ENCODE data around the gene INPP5K. TPM values are rescaled to one million over a fixed set of nuclear protein-coding genes. Genes with fewer than 3 reads are reported as not detected.
A peak's percentile ranks its signal among the peaks of the same experiment; 100 is the strongest.
"Not testable (repeated sequence)": the region's sequence is repeated elsewhere in the genome, so short reads cannot be mapped to it uniquely, and the experiment has no call there.

The INPP5K gene
- total RNA-seq (20.6 TPM), polyA plus RNA-seq (46.7 TPM)
- long read RNA-seq, donor 1 = 0 reads
- long read RNA-seq, donor 2 = 0 reads
- long read RNA-seq, donor 3, transcript INPP5K-204 (12 exons, 2,988 nt) = major isoform, 9 of 11 reads
- long read RNA-seq, donor 3, partial matches to known transcripts = 0 of 11 reads
- long read RNA-seq, donor 3, other reads (novel, unspliced or antisense) = 0 of 11 reads
- long read RNA-seq, donor 4, partial matches to known transcripts = 0 of 1 reads
- long read RNA-seq, donor 4, other reads (novel, unspliced or antisense) = 0 of 1 reads
- long read RNA-seq, donor 5, transcript INPP5K-204 (12 exons, 2,988 nt) = major isoform, 14 of 14 reads
- long read RNA-seq, donor 5, partial matches to known transcripts = 0 of 14 reads
- long read RNA-seq, donor 5, other reads (novel, unspliced or antisense) = 0 of 14 reads
- long read RNA-seq, donor 6, partial matches to known transcripts = 0 of 3 reads
- long read RNA-seq, donor 6, other reads (novel, unspliced or antisense) = 0 of 3 reads
- long read RNA-seq, donor 7, transcript INPP5K-204 (12 exons, 2,988 nt) = major isoform, 5 of 5 reads
- long read RNA-seq, donor 7, partial matches to known transcripts = 0 of 5 reads
- long read RNA-seq, donor 7, other reads (novel, unspliced or antisense) = 0 of 5 reads
- long read RNA-seq, donor 8, partial matches to known transcripts = 0 of 1 reads
- long read RNA-seq, donor 8, other reads (novel, unspliced or antisense) = 0 of 1 reads
- long read RNA-seq, donor 9, transcript INPP5K-204 (12 exons, 2,988 nt) = major isoform, 12 of 12 reads
- long read RNA-seq, donor 9, partial matches to known transcripts = 0 of 12 reads
- long read RNA-seq, donor 9, other reads (novel, unspliced or antisense) = 0 of 12 reads
- long read RNA-seq, donor 10, transcript INPP5K-204 (12 exons, 2,988 nt) = major isoform, 11 of 11 reads
- long read RNA-seq, donor 10, partial matches to known transcripts = 0 of 11 reads
- long read RNA-seq, donor 10, other reads (novel, unspliced or antisense) = 0 of 11 reads

DNA sequence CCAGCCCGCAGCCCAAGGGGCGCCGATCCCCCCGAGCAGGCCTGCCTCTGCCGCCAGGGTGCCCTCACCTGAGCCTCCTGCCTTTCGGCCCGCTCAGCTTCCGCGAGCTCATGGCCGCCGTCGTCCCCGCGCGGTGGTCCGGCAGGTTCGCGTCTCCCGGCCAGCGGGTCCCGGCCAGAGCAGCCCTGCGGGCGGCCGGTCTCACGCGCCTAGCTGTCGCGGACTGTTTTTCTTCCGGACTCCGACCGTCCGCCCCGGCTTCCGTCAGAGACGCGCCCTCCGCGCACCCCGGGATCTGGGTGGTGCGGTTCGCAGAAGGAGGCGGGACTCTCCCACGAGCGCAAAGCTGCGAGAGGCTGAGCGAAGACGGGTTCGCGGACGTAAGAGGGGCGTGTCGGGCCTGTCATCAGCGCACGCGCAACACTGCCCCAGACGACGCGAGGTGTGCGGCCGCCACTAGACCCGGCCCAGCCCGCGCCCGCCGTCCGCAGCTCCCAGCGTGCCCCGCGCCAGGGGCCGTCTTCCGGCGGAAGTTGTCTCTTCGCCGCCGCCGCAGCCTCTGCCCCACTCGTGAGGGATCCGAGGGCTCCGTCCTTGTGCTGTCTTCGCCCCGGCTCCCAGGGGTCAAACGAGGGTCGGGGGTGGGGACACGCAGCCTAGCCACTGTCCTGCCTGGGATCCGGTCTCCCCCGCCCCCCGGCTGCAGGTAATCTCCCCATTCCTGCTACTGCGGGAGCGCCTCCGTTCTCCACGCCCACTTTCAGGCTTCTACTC, at the start of gene INPP5K:
INPP5K (minus strand) TSS at position 225 of the 774 bp plus-strand sequence; CDS start at position 112, 113 bp downstream.
- Histone ChIP-seq H3K27me3 (ENCODE audit: control insufficient read depth in 2 of 2, insufficient read depth in 1 of 2, low read length in 1 of 2) (no peaks in the 10 kb centered on the region), H3K4me3 (ENCODE audit: low read length in 2 of 2) (peak within 1 kb of the TSS; percentile 77 to 83), H3K36me3 (ENCODE audit: control insufficient read depth in 2 of 2, insufficient read depth in 2 of 2, low read length in 1 of 2) (peaks cover 29% of the 10 kb centered on the region in 2 donors), H3K27ac (ENCODE audit: low read depth in 1 of 2, low read length in 1 of 2) (peak within 1 kb of the TSS; percentile 87 to 91), H3K9me3 (ENCODE audit: control insufficient read depth in 2 of 2, insufficient read depth in 1 of 2, low read length in 1 of 2) (no peaks in the 10 kb centered on the region), H3K4me1 (ENCODE audit: control insufficient read depth in 2 of 2, insufficient read depth in 2 of 2, low read length in 2 of 2) (peaks cover 10 to 29% of the 10 kb centered on the region in 2 donors)
- peak; percentile 91 to 99 (median 98) for DNase-seq (ENCODE audit: low read depth in 6 of 9, low spot score in 9 of 9)
- under 1% methylated on average over 91 of the region's 91 CpGs for WGBS

DNA sequence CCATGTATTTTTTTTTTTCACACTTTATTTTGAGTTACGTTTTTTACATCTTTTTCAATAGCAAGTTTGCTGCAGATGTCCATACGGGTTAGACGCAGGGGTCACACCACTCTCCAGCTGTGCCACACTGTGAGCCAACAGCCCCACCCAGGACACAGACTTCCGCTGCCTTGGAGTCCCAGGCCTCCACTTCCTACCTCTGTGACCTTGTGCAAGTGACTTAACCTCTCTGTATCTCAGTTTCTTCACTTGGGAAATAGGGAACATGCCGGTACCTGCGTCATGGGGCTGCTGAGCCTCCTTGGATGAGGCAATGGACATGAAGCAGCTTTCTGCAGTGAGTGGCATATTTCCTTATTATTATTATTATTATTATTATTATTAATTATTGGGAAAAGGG, 49.5 kb upstream of the INPP5K start:
- Histone ChIP-seq H3K27ac (ENCODE audit: low read depth in 1 of 2, low read length in 1 of 2) (no peak overlapping the region), H3K4me1 (ENCODE audit: control insufficient read depth in 2 of 2, insufficient read depth in 2 of 2, low read length in 2 of 2) (peaks cover 12 to 41% of the 10 kb centered on the region in 2 donors), H3K27me3 (ENCODE audit: control insufficient read depth in 2 of 2, insufficient read depth in 1 of 2, low read length in 1 of 2) (peaks cover 0 to 5% of the 10 kb centered on the region in 2 donors), H3K36me3 (ENCODE audit: control insufficient read depth in 2 of 2, insufficient read depth in 2 of 2, low read length in 1 of 2) (no peaks in the 10 kb centered on the region), H3K4me3 (ENCODE audit: low read length in 2 of 2) (no peak overlapping the region), H3K9me3 (ENCODE audit: control insufficient read depth in 2 of 2, insufficient read depth in 1 of 2, low read length in 1 of 2) (no peaks in the 10 kb centered on the region)
- DNase-seq (ENCODE audit: low read depth in 6 of 9, low spot score in 9 of 9) = no peak
- 97% methylated on average over 6 of the region's 6 CpGs for WGBS

DNA sequence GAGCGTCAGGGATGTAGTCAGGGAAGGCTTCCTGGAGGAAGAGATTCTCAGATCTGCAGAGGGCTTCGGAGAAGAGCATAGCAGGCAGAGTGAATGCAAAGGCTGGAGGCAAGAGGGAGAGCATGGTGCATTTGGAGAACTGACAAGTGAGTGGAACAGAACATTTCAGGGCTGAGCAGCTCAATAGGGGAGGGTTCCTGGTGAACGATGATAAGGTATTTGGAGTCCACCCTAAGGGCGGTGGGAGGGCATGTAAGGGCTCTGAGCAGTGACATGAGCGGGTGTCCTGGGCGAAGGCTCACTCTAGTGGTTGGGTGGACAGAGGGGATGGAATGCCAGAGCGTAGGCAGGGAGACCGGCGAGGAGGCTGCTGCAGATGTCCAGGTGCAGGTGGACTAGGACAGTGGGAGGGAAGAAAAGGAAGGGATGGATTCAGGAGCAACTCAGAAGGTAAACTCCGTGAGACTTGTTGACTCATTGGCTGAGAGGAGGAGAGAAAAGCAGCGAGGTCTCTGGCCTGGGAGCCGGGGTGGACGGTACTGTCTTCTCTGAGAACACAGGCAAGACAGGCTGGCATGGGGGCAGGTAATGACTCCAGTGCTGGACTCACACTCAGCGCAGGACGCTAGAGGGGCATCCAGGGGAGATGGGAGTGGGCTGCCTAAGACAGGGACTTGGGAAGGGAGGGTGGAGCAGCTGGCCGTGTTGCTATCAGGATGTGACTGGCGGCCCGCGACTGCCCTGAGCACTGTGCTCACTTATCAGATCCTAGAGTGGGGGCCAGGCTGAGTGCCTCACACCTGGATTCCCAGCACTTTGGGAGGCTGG, 47.6 kb upstream of the INPP5K start:
- Histone ChIP-seq H3K9me3 (ENCODE audit: control insufficient read depth in 2 of 2, insufficient read depth in 1 of 2, low read length in 1 of 2) (no peaks in the 10 kb centered on the region), H3K27me3 (ENCODE audit: control insufficient read depth in 2 of 2, insufficient read depth in 1 of 2, low read length in 1 of 2) (peaks cover 0 to 5% of the 10 kb centered on the region in 2 donors), H3K36me3 (ENCODE audit: control insufficient read depth in 2 of 2, insufficient read depth in 2 of 2, low read length in 1 of 2) (no peaks in the 10 kb centered on the region), H3K4me1 (ENCODE audit: control insufficient read depth in 2 of 2, insufficient read depth in 2 of 2, low read length in 2 of 2) (peaks cover 12 to 35% of the 10 kb centered on the region in 2 donors), H3K27ac (ENCODE audit: low read depth in 1 of 2, low read length in 1 of 2) (no peak overlapping the region), H3K4me3 (ENCODE audit: low read length in 2 of 2) (no peak overlapping the region)
- no peak for DNase-seq (ENCODE audit: low read depth in 6 of 9, low spot score in 9 of 9)
- WGBS = 88% methylated on average over 19 of the region's 19 CpGs

DNA sequence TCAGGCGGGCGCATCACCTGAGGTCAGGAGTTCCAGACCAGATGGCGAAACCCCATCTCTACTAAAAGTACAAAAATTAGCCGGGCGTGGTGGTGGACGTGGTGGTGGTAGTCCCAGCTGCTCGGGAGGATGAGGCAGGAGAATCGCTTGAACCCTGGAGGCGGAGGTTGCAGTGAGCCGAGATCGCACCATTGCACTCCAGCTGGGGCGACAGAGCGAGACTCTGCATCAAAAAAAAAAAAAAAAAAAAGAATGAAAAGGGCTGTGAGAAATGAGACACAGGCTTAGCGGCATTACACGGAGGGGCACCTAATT, 47.0 kb upstream of the INPP5K start:
- H3K27ac ChIP-seq (ENCODE audit: low read depth in 1 of 2, low read length in 1 of 2) = not testable (repeated sequence)
- 95% methylated on average over 15 of the region's 15 CpGs for WGBS

DNA sequence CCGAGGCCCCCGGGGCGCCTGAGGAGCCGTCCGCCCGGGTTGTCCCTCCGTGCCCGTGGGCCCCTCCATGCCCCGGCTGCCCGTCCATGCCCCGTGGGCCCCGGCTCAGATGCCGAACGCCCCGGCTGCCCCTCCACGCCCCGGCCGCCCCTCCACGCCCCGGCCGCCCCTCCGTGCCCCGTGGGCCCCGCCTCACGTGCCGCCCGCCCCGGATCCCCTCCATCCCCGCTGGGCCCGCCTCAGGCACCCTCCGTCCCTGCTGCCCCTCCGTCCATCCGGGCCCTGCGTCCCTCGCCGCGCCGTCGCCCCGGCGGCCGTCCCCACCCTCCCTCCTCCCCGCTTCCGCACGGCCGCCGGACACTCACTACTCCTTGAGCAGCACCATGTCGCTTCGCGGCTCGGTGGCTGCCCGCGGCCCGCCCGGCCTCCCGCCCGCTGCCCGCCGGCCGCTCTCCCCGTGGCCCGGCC, 45.8 kb upstream of the INPP5K start:
- Histone ChIP-seq H3K36me3 (ENCODE audit: control insufficient read depth in 2 of 2, insufficient read depth in 2 of 2, low read length in 1 of 2) (peaks cover 3 to 7% of the 10 kb centered on the region in 2 donors), H3K4me3 (ENCODE audit: low read length in 2 of 2) (peak overlapping the region; percentile 52 to 91), H3K27me3 (ENCODE audit: control insufficient read depth in 2 of 2, insufficient read depth in 1 of 2, low read length in 1 of 2) (peaks cover 0 to 5% of the 10 kb centered on the region in 2 donors), H3K27ac (ENCODE audit: low read depth in 1 of 2, low read length in 1 of 2) (peak overlapping the region in 1 of 2 donors; percentile 74), H3K4me1 (ENCODE audit: control insufficient read depth in 2 of 2, insufficient read depth in 2 of 2, low read length in 2 of 2) (peaks cover 12 to 32% of the 10 kb centered on the region in 2 donors), H3K9me3 (ENCODE audit: control insufficient read depth in 2 of 2, insufficient read depth in 1 of 2, low read length in 1 of 2) (no peaks in the 10 kb centered on the region)
- DNase-seq (ENCODE audit: low read depth in 6 of 9, low spot score in 9 of 9) = no peak
- 1% methylated on average over 62 of the region's 62 CpGs for WGBS

More for the DNA sequence above, 47.0 kb upstream of the INPP5K start:
- peaks cover 12 to 32% of the 10 kb centered on the region in 2 donors for H3K4me1 ChIP-seq (ENCODE audit: control insufficient read depth in 2 of 2, insufficient read depth in 2 of 2, low read length in 2 of 2)
- H3K27me3 ChIP-seq (ENCODE audit: control insufficient read depth in 2 of 2, insufficient read depth in 1 of 2, low read length in 1 of 2); H3K4me3 ChIP-seq (ENCODE audit: low read length in 2 of 2); H3K36me3 ChIP-seq (ENCODE audit: control insufficient read depth in 2 of 2, insufficient read depth in 2 of 2, low read length in 1 of 2); H3K9me3 ChIP-seq (ENCODE audit: control insufficient read depth in 2 of 2, insufficient read depth in 1 of 2, low read length in 1 of 2); DNase-seq (ENCODE audit: low read depth in 6 of 9, low spot score in 9 of 9): not testable (repeated sequence)

DNA sequence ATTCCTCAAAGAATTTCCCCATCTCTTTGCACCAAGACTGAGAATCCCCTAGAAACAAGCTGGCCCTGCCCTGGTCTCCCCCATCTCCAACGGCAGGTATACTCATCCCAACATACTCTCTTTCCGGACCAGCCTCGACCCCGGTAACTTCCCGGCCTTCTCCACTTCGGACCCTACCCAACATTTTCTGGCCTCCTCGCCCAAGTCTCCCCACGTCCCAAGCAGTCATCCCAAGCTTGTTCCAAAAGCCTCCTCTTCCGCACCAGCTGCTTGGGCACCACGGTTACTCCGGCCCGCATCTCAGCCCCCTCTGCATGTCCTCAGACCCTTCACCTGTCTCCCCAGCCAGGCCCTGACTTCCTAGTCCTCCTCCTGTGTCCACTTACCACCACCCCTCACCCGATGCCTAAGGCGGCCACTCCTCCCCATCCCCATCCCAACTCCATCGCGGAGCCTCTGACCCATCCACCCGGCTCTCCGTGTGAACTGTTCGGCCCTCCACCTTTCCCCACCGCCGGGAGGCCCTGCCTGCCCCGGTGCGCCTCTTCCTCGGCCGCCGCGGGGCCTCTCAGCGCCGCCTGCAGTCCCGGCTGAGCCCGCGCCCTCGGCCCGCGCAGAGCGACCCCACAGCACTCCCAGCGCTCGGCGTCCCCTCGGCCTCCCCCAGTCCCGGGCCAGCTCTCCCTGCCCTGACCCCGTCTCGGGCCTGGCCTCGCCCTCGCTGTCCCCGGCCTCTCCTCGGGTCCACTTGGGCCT, 45.2 kb upstream of the INPP5K start:
- WGBS = 17% methylated on average over 47 of the region's 47 CpGs

DNA sequence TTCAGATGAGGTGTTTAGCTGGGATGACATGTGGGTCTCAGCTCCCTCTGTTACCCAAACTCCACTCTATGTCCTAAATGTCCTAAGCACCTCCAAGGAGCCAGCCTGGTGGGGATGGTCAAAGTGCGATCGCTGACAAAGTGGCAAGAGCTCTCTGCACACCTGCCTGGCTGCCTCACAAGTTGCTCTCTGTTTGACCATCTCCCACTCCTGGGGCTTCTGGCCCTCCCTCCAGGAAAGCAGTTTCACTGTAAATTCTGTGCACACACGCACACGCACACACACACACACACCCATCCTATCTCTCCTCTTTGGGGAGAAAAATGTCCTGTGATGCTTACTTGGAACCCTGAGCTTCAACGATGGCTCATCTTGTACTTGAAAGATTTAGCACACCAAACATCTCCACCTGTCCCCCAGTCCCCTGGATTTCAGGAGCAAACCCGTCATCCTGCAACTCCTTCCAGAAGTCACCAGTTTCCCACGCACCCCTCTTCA, 44.5 kb upstream of the INPP5K start:
- 93% methylated on average over 7 of the region's 7 CpGs for WGBS
- H3K27ac ChIP-seq (ENCODE audit: low read depth in 1 of 2, low read length in 1 of 2) = no peak overlapping the region

More for the DNA sequence above, 45.2 kb upstream of the INPP5K start:
- Histone ChIP-seq H3K27ac (ENCODE audit: low read depth in 1 of 2, low read length in 1 of 2) (peak overlapping the region in 1 of 2 donors; percentile 74), H3K27me3 (ENCODE audit: control insufficient read depth in 2 of 2, insufficient read depth in 1 of 2, low read length in 1 of 2) (peaks cover 0 to 5% of the 10 kb centered on the region in 2 donors), H3K9me3 (ENCODE audit: control insufficient read depth in 2 of 2, insufficient read depth in 1 of 2, low read length in 1 of 2) (no peaks in the 10 kb centered on the region), H3K4me1 (ENCODE audit: control insufficient read depth in 2 of 2, insufficient read depth in 2 of 2, low read length in 2 of 2) (peaks cover 9 to 27% of the 10 kb centered on the region in 2 donors), H3K4me3 (ENCODE audit: low read length in 2 of 2) (peak overlapping the region; percentile 52 to 91), H3K36me3 (ENCODE audit: control insufficient read depth in 2 of 2, insufficient read depth in 2 of 2, low read length in 1 of 2) (peaks cover 8% of the 10 kb centered on the region in 2 donors)
- peak in 1 of 9 donors; percentile 47 for DNase-seq (ENCODE audit: low read depth in 6 of 9, low spot score in 9 of 9)

More for the DNA sequence above, 44.5 kb upstream of the INPP5K start:
- Histone ChIP-seq H3K4me3 (ENCODE audit: low read length in 2 of 2) (no peak overlapping the region), H3K9me3 (ENCODE audit: control insufficient read depth in 2 of 2, insufficient read depth in 1 of 2, low read length in 1 of 2) (no peaks in the 10 kb centered on the region), H3K27me3 (ENCODE audit: control insufficient read depth in 2 of 2, insufficient read depth in 1 of 2, low read length in 1 of 2) (peaks cover 0 to 5% of the 10 kb centered on the region in 2 donors), H3K36me3 (ENCODE audit: control insufficient read depth in 2 of 2, insufficient read depth in 2 of 2, low read length in 1 of 2) (peaks cover 11 to 15% of the 10 kb centered on the region in 2 donors), H3K4me1 (ENCODE audit: control insufficient read depth in 2 of 2, insufficient read depth in 2 of 2, low read length in 2 of 2) (peaks cover 4 to 24% of the 10 kb centered on the region in 2 donors)
- DNase-seq (ENCODE audit: low read depth in 6 of 9, low spot score in 9 of 9) = no peak

Data from thymus (tissue), 14 donors.